Stimulated activated CD4-positive, alpha-beta T cell treated with anti-CD3 and anti-CD28 coated beads, Interleukin-4, amount 100 ng/mL, for 48 hours (primary cell): ENCODE results near the gene MYO5C.
"Not testable (repeated sequence)": the region's sequence is repeated elsewhere in the genome, so short reads cannot be mapped to it uniquely, and the experiment has no call there.

ENCODE experiments used
- DNase-seq, 2 donors: peaks; one replicate each; pipeline ENCODE4 v3.0.0-alpha.2; 2020; ENCODE audit warnings: low read depth in 2 of 2

MYO5C gene

GRCh38 chr15:52308446-52309153 is 13.0 kb upstream of the MYO5C start:
- no peak for DNase-seq

- no peak for DNase-seq
Measured at GRCh38 chr15:52307847-52308246, 12.2 kb upstream of the MYO5C start.

GRCh38 chr15:52306270-52306669 is 10.7 kb upstream of the MYO5C start:
- DNase-seq = no peak

- DNase-seq = no peak
Measured at GRCh38 chr15:52303093-52303772, 7.6 kb upstream of the MYO5C start.

GRCh38 chr15:52301265-52301847 is 5.8 kb upstream of the MYO5C start:
- DNase-seq = no peak

GRCh38 chr15:52294881-52295420 is 653 bp downstream of the MYO5C start:
- no peak for DNase-seq

- DNase-seq = no peak
Measured at GRCh38 chr15:52292780-52293392, 2.7 kb downstream of the MYO5C start.

GRCh38 chr15:52291204-52291603 is 4.4 kb downstream of the MYO5C start:
- no peak for DNase-seq

- DNase-seq = no peak
Measured at GRCh38 chr15:52290800-52291199, 4.8 kb downstream of the MYO5C start.

- no peak for DNase-seq
Measured at GRCh38 chr15:52290329-52290728, 5.3 kb downstream of the MYO5C start.

GRCh38 chr15:52289629-52290081 is 5.9 kb downstream of the MYO5C start:
- DNase-seq = no peak

GRCh38 chr15:52288986-52289385 is 6.6 kb downstream of the MYO5C start:
- DNase-seq = no peak

- DNase-seq = no peak
Measured at GRCh38 chr15:52288051-52288942, 7.3 kb downstream of the MYO5C start.

- no peak for DNase-seq
Measured at GRCh38 chr15:52287114-52287513, 8.5 kb downstream of the MYO5C start.

GRCh38 chr15:52285941-52286340 is 9.7 kb downstream of the MYO5C start:
- not testable (repeated sequence) for DNase-seq

GRCh38 chr15:52284164-52284563 is 11.4 kb downstream of the MYO5C start:
- DNase-seq = no peak

- no peak for DNase-seq
Measured at GRCh38 chr15:52283281-52283680, 12.3 kb downstream of the MYO5C start.

GRCh38 chr15:52282418-52282817 is 13.2 kb downstream of the MYO5C start:
- DNase-seq = no peak

GRCh38 chr15:52281085-52282035 is 14.2 kb downstream of the MYO5C start:
- no peak for DNase-seq
